Measurements from ENCODE around the gene HS6ST3.
"Not testable (repeated sequence)": the region's sequence is repeated elsewhere in the genome, so short reads cannot be mapped to it uniquely, and the experiment has no call there.

GRCh38 chr13:96108072-96108471 is 18.2 kb downstream of the HS6ST3 start:
- TF ChIP-seq CTCF (conservative IDR thresholded peaks at IDR 0.05; ENCODE audit: low read depth, low read length); EZH2phosphoT487 (IDR thresholded peaks at IDR 0.05; ENCODE audit: borderline replicate concordance, low read length): not testable (repeated sequence)

Measured in PC-3 (cell line).